OCI-LY3 (cell line): ENCODE data around the gene MYO1F.

ENCODE experiments used
- H2AFZ ChIP-seq: fragments of 200-600, 300-600 bp; shearing (Covaris generic); 2 replicates; pipeline ENCODE4 v1.6.0; 2014; ENCODE audit warnings: antibody characterized with exemption, low read depth, low read length
- H3K27ac ChIP-seq: fragments of 200-600, 300-600 bp; sonication (generic); 2 replicates; pipeline ENCODE4 v1.5.1; 2014; ENCODE audit warnings: mild to moderate bottlenecking, low read length, moderate library complexity, mixed read lengths
- H3K27me3 ChIP-seq: fragments of 200-600, 300-600 bp; sonication (generic); 2 replicates; pipeline ENCODE4 v1.6.1; 2014; ENCODE audit warnings: low read depth, low read length, mixed read lengths
- H3K36me3 ChIP-seq: fragments of 200-600, 300-600 bp; sonication (generic); replicated peaks from 2 replicates; pipeline ENCODE3; 2014; ENCODE audit warnings: low read depth, low read length, mixed read lengths
- H3K4me1 ChIP-seq: fragments of 300-600, 200-600 bp; sonication (generic); 2 replicates; pipeline ENCODE4 v1.6.1; 2014; ENCODE audit warnings: low read length, mixed read lengths
- H3K4me2 ChIP-seq: fragments of 200-600, 300-600 bp; sonication (generic); 2 replicates; pipeline ENCODE4 v1.6.1; 2014; ENCODE audit warnings: low read length, mixed read lengths
- H3K4me3 ChIP-seq: fragments of 300-600, 200-600 bp; sonication (generic); 2 replicates; pipeline ENCODE4 v1.5.1; 2014; ENCODE audit warnings: antibody characterized with exemption, mild to moderate bottlenecking, low read length, moderate library complexity
- H3K79me2 ChIP-seq: fragments of 300-600, 200-600 bp; shearing (Covaris generic); 2 replicates; pipeline ENCODE4 v1.6.1; 2014; ENCODE audit warnings: mild to moderate bottlenecking, low read length, mixed read lengths
- H3K9ac ChIP-seq: fragments of 300-600, 200-600 bp; shearing (Covaris generic); 2 replicates; pipeline ENCODE4 v1.6.0; 2014; ENCODE audit warnings: mild to moderate bottlenecking, low read length, moderate library complexity
- H3K9me3 ChIP-seq: fragments of 200-600, 300-600 bp; shearing (Covaris generic); 2 replicates; pipeline ENCODE4 v1.6.1; 2014; ENCODE audit warnings: low read length, mixed read lengths; ENCODE audit not compliant: insufficient read depth
- H4K20me1 ChIP-seq: fragments of 200-600, 300-600 bp; sonication (generic); 2 replicates; pipeline ENCODE4 v1.6.1; 2016; ENCODE audit warnings: low read length, mixed read lengths; ENCODE audit not compliant: insufficient read depth
- CTCF ChIP-seq: fragments of 200-600, 300-600 bp; sonication (generic); IDR thresholded peaks from 2 replicates; pipeline ENCODE4 v1.5.1; 2014; ENCODE audit warnings: antibody characterized with exemption, low read length, low read depth
- EZH2phosphoT487 ChIP-seq: fragments of 200-600 bp; shearing (Covaris generic); IDR thresholded peaks from 2 replicates; pipeline ENCODE4 v1.6.1; 2018; ENCODE audit warnings: antibody characterized with exemption, mixed run types, low read depth

Gene MYO1F

GRCh38 chr19:8526345-8527091, 50.7 kb downstream of the MYO1F start:
- no peak overlapping the region for H3K9ac ChIP-seq

GRCh38 chr19:8525401-8525684, 51.9 kb downstream of the MYO1F start:
- Histone ChIP-seq H3K36me3 (no peaks in the 10 kb centered on the region), H3K9me3 (no peaks in the 10 kb centered on the region), H3K4me2 (no peak overlapping the region), H2AFZ (no peak overlapping the region), H3K79me2 (no peaks in the 10 kb centered on the region), H3K27me3 (no peaks in the 10 kb centered on the region), H3K4me1 (no peaks in the 10 kb centered on the region), H3K4me3 (no peak overlapping the region), H3K9ac (no peak overlapping the region), H4K20me1 (no peaks in the 10 kb centered on the region), H3K27ac (no peak overlapping the region)
- TF ChIP-seq CTCF (0 out of 2 replicates have a peak, but pooled peaks have one; percentile 4), EZH2phosphoT487 (no peak)

More at GRCh38 chr19:8526345-8527091, 50.7 kb downstream of the MYO1F start:
- Histone ChIP-seq H3K9me3 (no peaks in the 10 kb centered on the region), H3K4me2 (no peak overlapping the region), H4K20me1 (no peaks in the 10 kb centered on the region), H3K27me3 (no peaks in the 10 kb centered on the region), H3K27ac (no peak overlapping the region), H3K79me2 (no peaks in the 10 kb centered on the region), H3K4me1 (no peaks in the 10 kb centered on the region), H2AFZ (no peak overlapping the region), H3K4me3 (no peak overlapping the region), H3K36me3 (no peaks in the 10 kb centered on the region)
- TF ChIP-seq CTCF (no peak), EZH2phosphoT487 (no peak)

GRCh38 chr19:8519388-8519787, 57.9 kb downstream of the MYO1F start:
- H3K36me3 ChIP-seq = no peaks in the 10 kb centered on the region
- H3K9me3 ChIP-seq = no peaks in the 10 kb centered on the region
- no peak overlapping the region for H2AFZ ChIP-seq
- H3K27ac ChIP-seq = no peak overlapping the region
- no peak overlapping the region for H3K4me2 ChIP-seq
- H4K20me1 ChIP-seq = no peaks in the 10 kb centered on the region
- 0 out of 2 replicates have a peak, but pooled peaks cover 3% of the 10 kb centered on the region for H3K4me1 ChIP-seq
- H3K9ac ChIP-seq = no peak overlapping the region
- no peaks in the 10 kb centered on the region for H3K79me2 ChIP-seq
- peaks cover 7% of the 10 kb centered on the region; the same call in 1 of the 2 replicates for H3K27me3 ChIP-seq
- no peak overlapping the region for H3K4me3 ChIP-seq
- TF ChIP-seq CTCF (no peak), EZH2phosphoT487 (no peak)

GRCh38 chr19:8518536-8518935, 58.7 kb downstream of the MYO1F start:
- no peak overlapping the region for H3K4me3 ChIP-seq
- H3K9me3 ChIP-seq = no peaks in the 10 kb centered on the region
- no peaks in the 10 kb centered on the region for H4K20me1 ChIP-seq
- H3K27me3 ChIP-seq = peaks cover 7% of the 10 kb centered on the region; the same call in 1 of the 2 replicates
- no peak overlapping the region for H2AFZ ChIP-seq
- H3K9ac ChIP-seq = no peak overlapping the region
- H3K4me1 ChIP-seq = 0 out of 2 replicates have a peak, but pooled peaks cover 3% of the 10 kb centered on the region
- H3K4me2 ChIP-seq = no peak overlapping the region
- H3K36me3 ChIP-seq = no peaks in the 10 kb centered on the region
- TF ChIP-seq CTCF = no peak
- TF ChIP-seq EZH2phosphoT487 = no peak
- H3K79me2 ChIP-seq = no peaks in the 10 kb centered on the region
- no peak overlapping the region for H3K27ac ChIP-seq
